DOHH2 (cell line): ENCODE results near the gene RAET1G.

Experiments
- CTCF ChIP-seq: fragments of 200-600 bp; sonication (generic); IDR thresholded peaks from one replicate; pipeline ENCODE4 v1.5.1; 2014; ENCODE audit warnings: antibody characterized with exemption, mild to moderate bottlenecking, low read depth, low read length; ENCODE audit not compliant: poor library complexity, severe bottlenecking
- EZH2phosphoT487 ChIP-seq: fragments of 200-600 bp; sonication (generic); IDR thresholded peaks from 2 replicates; pipeline ENCODE4 v1.6.1; 2017; ENCODE audit warnings: borderline replicate concordance, mild to moderate bottlenecking, antibody characterized with exemption, low read length, moderate library complexity, mixed read lengths

- TF ChIP-seq CTCF (no peak), EZH2phosphoT487 (no peak)
Measured at GRCh38 chr6:149951626-149952025, 28.7 kb upstream of the RAET1G start.
